HG03025 (cell line): ENCODE results near the gene RASGRF1.
"Not testable (repeated sequence)": the region's sequence is repeated elsewhere in the genome, so short reads cannot be mapped to it uniquely, and the experiment has no call there.

Experiments used
- ATAC-seq: cut with Tn5 transposase; IDR thresholded peaks from one replicate; pipeline ENCODE4 v1.9.1; 2021; ENCODE audit warnings: mild to moderate bottlenecking, moderate library complexity; ENCODE audit not compliant: unreplicated experiment, low FRiP score

Gene RASGRF1

GRCh38 chr15:79090487-79091203, at the start of gene RASGRF1:
Gene RASGRF1, minus strand, starts transcription at chr15:79090780. Its CDS starts 282 bp downstream, at chr15:79090498.
- no peak for ATAC-seq

GRCh38 chr15:79136434-79137046, 46.0 kb upstream of the RASGRF1 start:
- no peak for ATAC-seq

GRCh38 chr15:79133309-79133708, 42.7 kb upstream of the RASGRF1 start:
- ATAC-seq, result no peak

DNA sequence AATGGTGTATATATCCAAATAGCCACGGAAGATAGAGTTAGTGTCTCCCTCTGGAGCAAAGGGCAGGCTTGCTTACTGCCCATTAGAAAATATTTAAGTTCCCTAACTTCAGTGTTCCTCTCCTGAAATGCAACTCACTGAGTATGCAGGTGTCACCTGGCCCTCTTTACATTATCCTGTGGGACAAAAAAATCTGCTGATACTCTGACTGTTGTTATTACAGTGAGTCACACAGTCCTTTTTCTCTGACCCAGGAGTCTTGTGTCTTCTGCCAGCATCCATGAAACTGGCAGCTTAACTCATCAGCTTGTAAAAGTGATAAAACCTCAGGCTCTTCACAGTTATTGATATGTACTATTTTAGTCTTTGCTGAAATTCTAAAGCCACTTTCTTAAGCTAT, 42.2 kb upstream of the RASGRF1 start:
- no peak for ATAC-seq

- ATAC-seq, result no peak
These were observed 41.8 kb upstream of the RASGRF1 start for GRCh38 chr15:79132361-79132760.

GRCh38 chr15:79130535-79131130, 40.1 kb upstream of the RASGRF1 start:
- ATAC-seq, result no peak

GRCh38 chr15:79129235-79129634, 38.7 kb upstream of the RASGRF1 start:
- ATAC-seq, result no peak

DNA sequence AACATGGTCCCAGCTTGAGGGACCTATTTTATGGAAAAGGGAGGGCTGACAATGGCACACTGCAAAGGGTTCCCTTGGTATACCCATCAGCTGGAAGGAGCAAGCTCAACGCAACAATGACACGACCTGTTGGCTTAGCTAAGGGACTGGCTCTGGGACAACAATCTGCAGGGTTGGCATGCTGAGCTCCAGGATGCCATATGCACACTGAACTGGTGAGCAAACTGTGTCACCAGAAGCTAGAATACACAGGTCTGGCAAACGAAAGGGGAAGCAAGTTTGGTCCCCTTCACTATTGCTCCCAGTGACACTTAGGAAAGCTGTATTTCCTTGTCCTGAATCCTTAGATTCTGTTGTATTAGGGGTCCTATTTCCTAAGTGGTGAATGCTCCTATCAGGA, 38.0 kb upstream of the RASGRF1 start:
- no peak for ATAC-seq

GRCh38 chr15:79124388-79124787, 33.8 kb upstream of the RASGRF1 start:
- no peak for ATAC-seq

- no peak for ATAC-seq
These were observed 32.4 kb upstream of the RASGRF1 start for GRCh38 chr15:79122991-79123390.

DNA sequence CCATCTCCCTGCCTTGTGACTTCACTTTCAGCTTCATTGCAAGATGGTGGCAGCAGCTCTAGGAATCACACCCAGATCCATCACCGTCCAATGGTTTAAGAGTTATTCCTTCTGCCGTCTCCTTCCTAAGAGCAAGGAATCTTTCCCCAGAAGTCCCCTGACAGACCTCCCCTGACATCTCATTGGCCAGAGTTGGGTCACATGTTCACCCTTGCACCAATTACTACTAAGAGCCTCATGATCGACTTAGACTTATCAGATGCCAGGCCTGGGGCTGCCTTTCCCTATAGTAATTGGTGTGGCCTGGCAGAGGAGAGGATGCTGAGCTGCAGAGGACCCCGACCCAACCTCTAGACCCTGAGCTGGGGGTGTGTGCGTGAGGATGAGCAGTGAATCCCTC, 31.8 kb upstream of the RASGRF1 start:
- no peak for ATAC-seq

GRCh38 chr15:79121571-79121970, 31.0 kb upstream of the RASGRF1 start:
- no peak for ATAC-seq

GRCh38 chr15:79117442-79118204, 27.0 kb upstream of the RASGRF1 start:
- ATAC-seq, result no peak

DNA sequence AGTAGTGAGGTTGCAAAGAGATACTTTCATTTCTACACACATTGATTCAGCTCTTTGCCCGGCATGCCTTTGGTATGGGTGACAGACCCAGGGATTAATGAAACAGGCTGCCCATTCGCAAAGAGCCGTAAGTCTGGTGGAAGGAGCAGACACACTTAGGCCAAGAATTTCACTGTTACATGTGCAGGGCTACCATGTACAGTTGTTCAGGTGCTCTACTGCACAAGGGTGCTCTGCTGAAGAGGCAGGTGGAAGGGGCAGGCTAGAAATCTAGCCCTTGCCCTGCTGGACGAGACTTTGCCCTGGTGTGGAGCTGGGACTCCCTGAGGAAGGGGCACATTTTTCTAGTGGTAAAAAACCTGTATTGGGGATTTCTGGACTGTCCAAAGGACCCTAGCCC, 26.2 kb upstream of the RASGRF1 start:
- ATAC-seq, result no peak

DNA sequence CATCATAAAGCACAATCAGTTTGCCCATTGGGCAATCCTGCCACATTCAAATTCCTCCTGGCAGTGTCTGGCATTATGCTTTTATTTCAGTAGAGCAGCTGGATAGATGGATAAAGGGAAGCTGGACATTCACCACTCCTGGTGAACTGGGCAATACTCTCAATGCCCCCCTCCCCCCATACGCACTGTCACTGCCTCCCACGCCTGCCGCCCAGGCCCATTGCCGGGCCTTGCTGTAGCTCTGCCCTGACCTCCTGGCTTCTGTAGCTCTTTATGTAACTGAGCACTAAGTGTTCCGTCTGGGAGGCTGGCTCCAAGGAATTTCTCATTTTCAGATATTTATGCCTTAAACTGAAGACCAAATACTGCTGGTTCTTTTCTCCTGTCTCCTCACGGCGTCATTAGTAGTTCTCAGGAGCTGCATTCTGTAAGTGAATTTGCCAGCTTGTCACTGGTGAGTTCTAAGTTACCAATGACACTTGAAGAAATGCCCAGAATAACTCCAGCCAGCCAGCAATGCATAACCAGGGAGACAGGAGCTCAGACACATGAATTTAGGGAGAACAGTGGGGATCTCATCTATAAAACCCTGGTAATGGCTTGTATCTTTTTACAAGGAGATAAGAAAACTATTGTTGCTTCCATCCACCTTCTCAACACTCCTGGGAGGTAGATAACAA, 25.5 kb upstream of the RASGRF1 start:
- no peak for ATAC-seq

- no peak for ATAC-seq
These were observed 23.3 kb upstream of the RASGRF1 start for GRCh38 chr15:79113831-79114230.

- not testable (repeated sequence) for ATAC-seq
These were observed 20.8 kb upstream of the RASGRF1 start for GRCh38 chr15:79111404-79111803.

DNA sequence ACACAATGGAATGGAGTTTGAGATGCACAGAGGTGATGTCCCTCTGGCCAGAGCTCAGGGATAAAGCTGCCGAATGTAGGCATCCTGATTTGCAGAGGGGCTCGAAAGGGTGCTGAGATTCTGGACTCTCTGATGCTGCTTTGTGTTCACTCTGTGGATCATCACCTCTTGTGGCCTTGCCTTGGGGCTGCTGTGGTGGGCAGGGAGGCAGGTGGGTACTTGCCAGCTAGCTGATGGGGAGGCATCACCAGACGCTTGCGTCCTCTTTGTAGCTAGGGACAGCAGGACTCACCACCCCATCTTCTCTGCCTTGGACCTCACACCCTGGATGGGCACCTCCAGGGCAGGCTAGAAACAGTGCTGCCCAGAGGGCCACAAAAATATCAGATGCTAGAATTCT, 14.6 kb upstream of the RASGRF1 start:
- no peak for ATAC-seq

DNA sequence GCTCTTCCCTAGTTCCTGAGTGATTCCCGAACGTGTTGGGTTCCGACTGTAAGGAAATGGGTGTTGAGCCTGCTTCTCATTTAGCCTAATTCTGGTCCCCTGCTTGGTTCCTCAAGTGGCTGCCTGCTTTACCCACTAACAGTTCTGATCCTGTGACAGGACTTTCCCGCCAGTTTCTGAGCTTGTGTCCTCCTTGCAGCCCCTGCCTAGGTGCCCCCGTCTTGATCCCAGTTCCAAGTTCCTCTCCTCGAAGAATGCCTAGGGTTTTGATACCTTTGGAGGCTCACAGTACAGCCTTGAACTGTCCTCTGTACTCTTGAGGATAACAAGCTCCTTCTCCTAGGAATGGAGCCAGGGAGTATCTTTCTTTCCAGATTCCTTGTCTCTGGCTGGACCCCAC, 12.0 kb upstream of the RASGRF1 start:
- ATAC-seq, result no peak

DNA sequence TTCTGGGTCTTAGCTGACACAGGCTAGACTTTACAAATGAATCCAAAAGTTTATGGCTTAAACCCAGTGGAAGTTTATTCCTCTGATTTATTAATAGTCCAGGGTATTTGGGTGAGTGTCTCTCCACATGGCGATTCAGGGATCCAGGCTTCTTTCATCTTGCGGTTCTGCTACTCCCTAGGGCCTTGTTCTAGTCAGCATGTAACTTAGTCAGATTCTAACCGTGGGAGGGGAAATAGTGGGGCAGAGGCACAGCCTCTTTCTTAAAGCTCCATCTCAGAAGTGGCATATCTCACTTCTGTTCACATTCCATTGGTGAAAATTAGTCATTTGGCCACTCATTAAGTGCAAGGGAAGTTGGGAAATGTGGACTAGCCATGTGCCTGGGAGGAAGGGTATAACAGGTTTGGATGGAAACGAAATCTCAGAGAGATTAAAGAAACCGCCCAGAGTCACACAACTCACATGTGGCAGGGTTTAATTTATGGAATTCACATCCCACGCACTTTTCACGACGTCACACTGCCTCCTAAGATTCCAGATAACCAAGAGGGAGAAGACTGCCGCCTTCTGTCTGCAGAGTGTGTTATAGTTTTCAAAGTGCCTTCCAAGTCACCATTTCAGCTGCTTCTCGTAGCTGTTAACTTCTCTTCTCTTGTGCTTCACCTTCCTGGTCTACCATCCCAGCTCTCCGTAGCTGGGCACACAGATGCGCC, 11.4 kb upstream of the RASGRF1 start:
- ATAC-seq, result no peak
